BE2C (cell line): ENCODE measurements around the gene ZNF224.
A peak's percentile ranks its signal among the peaks of the same experiment; 100 is the strongest.
"Not testable (repeated sequence)": the region's sequence is repeated elsewhere in the genome, so short reads cannot be mapped to it uniquely, and the experiment has no call there.

Experiments
- DNase-seq: peaks from one replicate; pipeline ENCODE4 v3.0.0-alpha.2; 2020
- H3K27me3 ChIP-seq: fragments of 250-450 bp; sonication (Bioruptor Pico); 2 replicates; pipeline ENCODE4 v1.5.1; 2020; ENCODE audit warnings: mild to moderate bottlenecking
- H3K36me3 ChIP-seq: fragments of 250-450 bp; sonication (Bioruptor Pico); 2 replicates; pipeline ENCODE4 v1.5.1; 2020; ENCODE audit warnings: mild to moderate bottlenecking
- H3K4me1 ChIP-seq: fragments of 250-450 bp; sonication (Bioruptor Pico); 2 replicates; pipeline ENCODE4 v1.5.1; 2020
- H3K4me3 ChIP-seq: 2 replicates; pipeline ENCODE4 v1.5.1; 2011; ENCODE audit warnings: low read depth, low read length
- H3K9me3 ChIP-seq: fragments of 250-450 bp; sonication (Bioruptor Pico); 2 replicates; pipeline ENCODE4 v1.5.1; 2020
- TF ChIP-seq, protein P1 (sequence below): IDR thresholded peaks from 2 replicates; pipeline ENCODE4 v1.5.1; 2012; ENCODE audit warnings: mild to moderate bottlenecking, low read depth, low read length

The ZNF224 gene

DNA sequence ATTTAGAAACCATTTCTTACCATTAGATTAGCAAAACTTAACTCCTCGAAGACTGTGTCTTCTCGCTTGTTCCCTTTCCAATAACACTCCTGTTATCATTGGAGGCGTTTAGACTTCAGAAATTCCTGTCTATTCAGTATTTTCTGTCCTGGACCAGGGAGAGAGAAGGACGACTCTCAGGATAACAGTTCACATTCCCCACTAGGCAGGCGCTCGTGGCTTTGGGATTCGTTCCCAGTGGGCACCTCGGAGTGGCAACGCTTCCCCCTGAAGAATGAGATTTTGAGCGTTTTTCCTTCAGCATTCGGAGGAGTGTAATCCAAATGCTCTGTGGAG, 18.6 kb downstream of the ZNF224 start:
- TF ChIP-seq, protein P1, sequence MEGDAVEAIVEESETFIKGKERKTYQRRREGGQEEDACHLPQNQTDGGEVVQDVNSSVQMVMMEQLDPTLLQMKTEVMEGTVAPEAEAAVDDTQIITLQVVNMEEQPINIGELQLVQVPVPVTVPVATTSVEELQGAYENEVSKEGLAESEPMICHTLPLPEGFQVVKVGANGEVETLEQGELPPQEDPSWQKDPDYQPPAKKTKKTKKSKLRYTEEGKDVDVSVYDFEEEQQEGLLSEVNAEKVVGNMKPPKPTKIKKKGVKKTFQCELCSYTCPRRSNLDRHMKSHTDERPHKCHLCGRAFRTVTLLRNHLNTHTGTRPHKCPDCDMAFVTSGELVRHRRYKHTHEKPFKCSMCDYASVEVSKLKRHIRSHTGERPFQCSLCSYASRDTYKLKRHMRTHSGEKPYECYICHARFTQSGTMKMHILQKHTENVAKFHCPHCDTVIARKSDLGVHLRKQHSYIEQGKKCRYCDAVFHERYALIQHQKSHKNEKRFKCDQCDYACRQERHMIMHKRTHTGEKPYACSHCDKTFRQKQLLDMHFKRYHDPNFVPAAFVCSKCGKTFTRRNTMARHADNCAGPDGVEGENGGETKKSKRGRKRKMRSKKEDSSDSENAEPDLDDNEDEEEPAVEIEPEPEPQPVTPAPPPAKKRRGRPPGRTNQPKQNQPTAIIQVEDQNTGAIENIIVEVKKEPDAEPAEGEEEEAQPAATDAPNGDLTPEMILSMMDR, result no peak
- H3K9me3 ChIP-seq, result 0 out of 2 replicates have a peak, but pooled peaks cover 4% of the 10 kb centered on the region
- DNase-seq, result no peak

DNA sequence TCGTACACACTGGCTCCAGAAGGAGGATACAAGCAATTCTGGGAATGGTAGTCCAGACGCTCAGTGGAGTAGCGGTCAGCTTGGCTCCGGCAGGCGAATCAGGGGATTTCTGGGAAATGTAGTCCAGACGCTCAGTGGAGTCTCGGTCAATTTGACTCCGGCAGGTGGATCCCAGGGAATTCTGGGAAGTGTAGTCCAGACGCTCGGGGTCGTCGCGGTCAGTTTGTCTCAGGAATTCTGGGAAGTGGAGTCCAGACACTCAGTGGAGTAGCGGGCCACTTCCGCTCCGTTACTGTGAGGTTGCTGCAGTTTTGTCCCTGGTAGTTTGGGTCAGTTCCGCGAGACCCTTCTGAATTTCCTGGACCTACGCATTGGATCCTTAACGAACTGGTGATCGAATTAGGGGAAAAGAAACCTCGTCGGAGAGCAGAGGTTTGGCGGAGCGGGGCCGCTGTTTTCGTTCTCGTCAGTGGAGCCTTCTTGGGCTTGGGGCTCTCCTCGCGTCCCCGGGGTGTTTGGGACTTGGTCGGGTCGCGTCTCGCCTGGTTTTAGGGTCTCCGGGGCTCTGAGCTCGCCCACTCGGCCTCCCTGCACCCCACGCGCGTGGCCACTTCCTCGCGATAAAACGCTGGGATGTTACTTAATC, 19.1 kb downstream of the ZNF224 start, which contains the start of gene ZNF225:
Gene ZNF225, plus strand, starts transcription at position 262 of the 646 bp plus-strand sequence. CDS start 2,429 bp downstream, outside the sequence.
- H3K27me3 ChIP-seq, result no peaks in the 10 kb centered on the region
- no peaks in the 10 kb centered on the region for H3K4me1 ChIP-seq
- peaks cover 26% of the 10 kb centered on the region for H3K36me3 ChIP-seq
- peak within 1 kb of the TSS; percentile 80 for H3K4me3 ChIP-seq
- TF ChIP-seq, protein P1, result peak; percentile 4; the same call in 1 of the 2 replicates
- H3K9me3 ChIP-seq, result 0 out of 2 replicates have a peak, but pooled peaks cover 4% of the 10 kb centered on the region
- peak; percentile 95 for DNase-seq

More for the DNA sequence above, 18.6 kb downstream of the ZNF224 start:
- peaks cover 31% of the 10 kb centered on the region for H3K36me3 ChIP-seq
- H3K4me3 ChIP-seq, result peak overlapping the region; percentile 80
- H3K27me3 ChIP-seq, result no peaks in the 10 kb centered on the region
- H3K4me1 ChIP-seq, result no peaks in the 10 kb centered on the region

DNA sequence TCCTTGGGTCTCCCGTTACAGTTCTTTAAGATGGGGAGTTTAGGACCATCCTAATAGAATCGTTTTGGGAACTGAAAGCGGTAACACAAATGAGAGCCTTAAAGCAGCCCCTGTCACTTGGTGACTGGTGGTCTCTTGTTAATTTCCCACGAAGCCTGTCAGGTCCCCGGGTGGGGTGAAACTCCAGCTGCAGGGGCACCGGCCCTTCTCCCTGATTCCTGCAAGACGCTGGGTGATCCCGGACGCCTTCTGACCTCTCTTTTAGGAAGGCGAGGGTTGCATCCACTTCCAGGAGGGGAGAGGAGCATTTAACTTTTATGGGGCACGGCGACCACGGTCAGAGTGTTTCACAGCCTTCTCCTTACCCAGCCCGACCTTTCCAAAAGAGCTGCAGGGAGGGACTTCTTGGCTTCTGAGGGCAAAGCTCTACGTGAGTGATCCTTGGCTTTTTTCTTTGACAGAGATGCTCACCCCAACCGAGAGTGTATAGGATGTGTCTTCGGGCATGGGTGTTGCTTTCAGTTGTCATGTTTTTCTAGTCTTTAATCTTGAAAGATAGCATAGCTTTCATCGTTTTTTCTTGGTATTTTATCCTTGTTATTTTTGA, 19.7 kb downstream of the ZNF224 start:
- no peak for DNase-seq

DNA sequence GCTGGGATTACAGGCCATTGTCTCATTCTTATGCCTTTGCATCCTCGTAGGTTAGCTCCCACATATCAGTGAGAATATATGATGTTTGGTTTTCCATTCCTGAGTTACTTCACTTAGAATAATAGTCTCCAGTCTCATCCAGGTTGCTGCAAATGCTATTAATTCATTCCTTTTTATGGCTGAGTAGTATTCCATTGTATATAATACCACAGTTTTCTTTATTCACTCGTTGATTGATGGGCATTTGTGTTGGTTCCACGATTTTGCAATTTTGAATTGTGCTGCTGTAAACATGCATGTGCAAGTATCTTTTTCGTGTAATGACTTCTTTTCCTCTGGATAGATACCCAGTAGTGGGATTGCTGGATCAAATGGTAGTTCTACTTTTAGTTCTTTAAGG, 27.0 kb downstream of the ZNF224 start:
- H3K9me3 ChIP-seq, H3K4me1 ChIP-seq, DNase-seq, H3K27me3 ChIP-seq, H3K4me3 ChIP-seq: not testable (repeated sequence)
- H3K36me3 ChIP-seq, result peaks cover 22% of the 10 kb centered on the region

More for the DNA sequence above, 19.7 kb downstream of the ZNF224 start:
- TF ChIP-seq, protein P1, result no peak
- no peaks in the 10 kb centered on the region for H3K27me3 ChIP-seq
- H3K4me3 ChIP-seq, result peak overlapping the region; percentile 80
- H3K4me1 ChIP-seq, result no peaks in the 10 kb centered on the region
- H3K9me3 ChIP-seq, result 0 out of 2 replicates have a peak, but pooled peaks cover 4% of the 10 kb centered on the region
- peaks cover 24% of the 10 kb centered on the region for H3K36me3 ChIP-seq

DNA sequence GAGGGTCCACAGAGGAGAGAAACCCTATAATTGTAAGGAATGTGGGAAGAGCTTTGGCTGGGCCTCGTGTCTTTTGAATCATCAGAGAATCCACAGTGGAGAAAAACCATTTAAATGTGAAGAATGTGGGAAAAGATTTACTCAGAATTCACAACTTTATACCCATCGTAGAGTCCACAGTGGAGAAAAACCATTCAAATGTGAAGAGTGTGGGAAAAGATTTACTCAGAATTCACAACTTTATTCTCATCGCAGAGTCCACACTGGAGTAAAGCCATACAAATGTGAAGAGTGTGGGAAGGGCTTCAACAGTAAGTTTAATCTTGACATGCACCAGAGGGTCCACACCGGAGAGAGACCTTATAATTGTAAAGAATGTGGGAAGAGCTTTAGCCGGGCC, 37.8 kb downstream of the ZNF224 start:
- Histone ChIP-seq H3K4me3 (no peak overlapping the region), H3K4me1 (no peaks in the 10 kb centered on the region), H3K9me3 (peaks cover 6% of the 10 kb centered on the region; the same call in 1 of the 2 replicates), H3K27me3 (no peaks in the 10 kb centered on the region), H3K36me3 (peaks cover 21% of the 10 kb centered on the region)
- TF ChIP-seq, protein P1, result no peak
- no peak for DNase-seq

DNA sequence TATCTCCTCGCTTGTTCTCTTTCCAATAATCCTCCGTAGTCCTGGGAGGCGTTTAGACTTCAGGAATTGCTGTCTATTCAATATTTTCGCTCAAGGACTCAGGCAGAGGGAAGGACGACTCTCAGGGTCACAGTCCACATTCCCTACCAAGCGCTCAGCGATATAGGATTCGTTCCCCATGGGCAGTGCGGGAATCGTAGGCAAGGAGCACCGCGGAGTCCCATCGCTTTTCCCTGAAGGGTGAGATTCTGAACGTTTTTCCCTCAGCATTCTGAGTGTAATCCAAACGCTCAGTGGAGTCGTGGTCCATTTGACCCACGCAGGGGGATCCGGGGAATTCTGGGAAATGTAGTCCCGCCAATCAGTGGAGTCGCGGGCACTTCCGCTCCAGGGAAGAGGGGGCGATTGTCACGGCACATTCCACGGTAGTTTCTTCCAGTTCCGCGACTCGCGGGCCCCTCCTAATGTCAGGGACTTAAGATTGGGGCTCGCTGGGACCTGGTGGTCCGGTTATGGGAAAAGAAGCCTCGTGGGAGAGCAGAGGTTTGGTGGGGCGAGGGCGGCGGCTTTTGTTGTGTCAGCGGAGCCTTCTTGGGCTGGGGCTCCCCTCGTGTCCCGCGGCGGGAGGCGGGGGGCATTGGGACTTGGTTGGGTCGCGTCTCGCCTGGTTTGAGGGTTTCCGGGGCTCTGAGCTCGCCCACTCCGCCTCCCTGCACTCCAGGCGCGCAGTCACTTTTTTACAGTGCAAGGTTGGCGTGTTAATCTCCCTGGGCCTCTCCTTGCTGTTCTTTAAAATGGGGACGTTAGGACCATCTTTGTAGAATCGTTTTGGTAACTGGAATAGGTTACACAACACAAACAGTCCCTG, 47.3 kb downstream of the ZNF224 start, which contains the start of gene ZNF234:
Gene ZNF234, plus strand, starts transcription at position 364 of the 868 bp plus-strand sequence. CDS start 3,079 bp downstream, outside the sequence.
- peak; percentile 81 for DNase-seq
- no peaks in the 10 kb centered on the region for H3K27me3 ChIP-seq
- peaks cover 3% of the 10 kb centered on the region for H3K36me3 ChIP-seq
- TF ChIP-seq, protein P1, result no peak
- H3K4me3 ChIP-seq, result peak within 1 kb of the TSS; percentile 88
- no peaks in the 10 kb centered on the region for H3K4me1 ChIP-seq
- no peaks in the 10 kb centered on the region for H3K9me3 ChIP-seq
